RCC 7860 (cell line): ENCODE results near the gene DCUN1D5.
A peak's percentile ranks its signal among the peaks of the same experiment; 100 is the strongest.
"Not testable (repeated sequence)": the region's sequence is repeated elsewhere in the genome, so short reads cannot be mapped to it uniquely, and the experiment has no call there.

ENCODE experiments used
- DNase-seq: peaks from one replicate; pipeline ENCODE4 v3.0.0-alpha.2; 2015; ENCODE audit warnings: low spot score
- FAIRE-seq: peaks from 2 replicates; lab custom pipeline; 2012; peaks lifted over from hg19 to GRCh38; lab: Jason Lieb, UNC

DCUN1D5 gene

GRCh38 chr11:103061656-103062055 is 30.3 kb downstream of the DCUN1D5 start:
- no peak for FAIRE-seq
- no peak for DNase-seq

GRCh38 chr11:103055221-103055890 is 36.6 kb downstream of the DCUN1D5 start:
- DNase-seq (peak; percentile 39), FAIRE-seq (peak; percentile 89)

GRCh38 chr11:103053997-103054396 is 38.0 kb downstream of the DCUN1D5 start:
- no peak for DNase-seq
- no peak for FAIRE-seq

- DNase-seq: peak; percentile 85
- peak; percentile 98 for FAIRE-seq
Observed at GRCh38 chr11:103051981-103052380, 40.0 kb downstream of the DCUN1D5 start.

- DNase-seq: peak; percentile 93
- FAIRE-seq: peak; percentile 99
Observed at GRCh38 chr11:103051151-103051801, 40.7 kb downstream of the DCUN1D5 start.

- FAIRE-seq: peak; percentile 49
- no peak for DNase-seq
Observed at GRCh38 chr11:103050351-103050750, 41.6 kb downstream of the DCUN1D5 start.

GRCh38 chr11:103047837-103048236 is 44.1 kb downstream of the DCUN1D5 start:
- DNase-seq (no peak), FAIRE-seq (no peak)

- FAIRE-seq: no peak
- DNase-seq: no peak
Observed at GRCh38 chr11:103043826-103044678, 47.9 kb downstream of the DCUN1D5 start.

- FAIRE-seq (no peak), DNase-seq (no peak)
Observed at GRCh38 chr11:103042161-103042560, 49.8 kb downstream of the DCUN1D5 start.

- FAIRE-seq: peak; percentile 77
- DNase-seq: peak; percentile 72
Observed at GRCh38 chr11:103035791-103036434, 56.0 kb downstream of the DCUN1D5 start.

GRCh38 chr11:103035216-103035615 is 56.7 kb downstream of the DCUN1D5 start:
- DNase-seq (no peak), FAIRE-seq (no peak)

GRCh38 chr11:103031834-103032233 is 60.1 kb downstream of the DCUN1D5 start:
- DNase-seq (no peak), FAIRE-seq (no peak)

GRCh38 chr11:103029401-103029800 is 62.6 kb downstream of the DCUN1D5 start:
- FAIRE-seq: no peak

GRCh38 chr11:103028304-103029020 is 63.5 kb downstream of the DCUN1D5 start:
- not testable (repeated sequence) for DNase-seq, FAIRE-seq

More at GRCh38 chr11:103029401-103029800, 62.6 kb downstream of the DCUN1D5 start:
- no peak for DNase-seq

GRCh38 chr11:103024086-103024485 is 67.9 kb downstream of the DCUN1D5 start:
- DNase-seq (no peak), FAIRE-seq (no peak)

GRCh38 chr11:103016031-103016430 is 75.9 kb downstream of the DCUN1D5 start:
- FAIRE-seq: peak; percentile 97

GRCh38 chr11:103013421-103013820 is 78.5 kb downstream of the DCUN1D5 start:
- DNase-seq (no peak), FAIRE-seq (no peak)

More at GRCh38 chr11:103016031-103016430, 75.9 kb downstream of the DCUN1D5 start:
- peak; percentile 64 for DNase-seq
